Stimulated activated CD4-positive, alpha-beta T cell treated with anti-CD3 and anti-CD28 coated beads, Interleukin-1b, Interleukin-23, amount 100 ng/mL, for 24 hours (primary cell): ENCODE results near the gene CKB.
A peak's percentile ranks its signal among the peaks of the same experiment; 100 is the strongest.
"Not testable (repeated sequence)": the region's sequence is repeated elsewhere in the genome, so short reads cannot be mapped to it uniquely, and the experiment has no call there.

ENCODE experiments used
- DNase-seq, 4 experiments: peaks; one replicate each; pipeline ENCODE4 v3.0.0-alpha.2; 2020; ENCODE audit warnings: low read depth in 4 of 4, low spot score in 1 of 4

CKB gene

DNA sequence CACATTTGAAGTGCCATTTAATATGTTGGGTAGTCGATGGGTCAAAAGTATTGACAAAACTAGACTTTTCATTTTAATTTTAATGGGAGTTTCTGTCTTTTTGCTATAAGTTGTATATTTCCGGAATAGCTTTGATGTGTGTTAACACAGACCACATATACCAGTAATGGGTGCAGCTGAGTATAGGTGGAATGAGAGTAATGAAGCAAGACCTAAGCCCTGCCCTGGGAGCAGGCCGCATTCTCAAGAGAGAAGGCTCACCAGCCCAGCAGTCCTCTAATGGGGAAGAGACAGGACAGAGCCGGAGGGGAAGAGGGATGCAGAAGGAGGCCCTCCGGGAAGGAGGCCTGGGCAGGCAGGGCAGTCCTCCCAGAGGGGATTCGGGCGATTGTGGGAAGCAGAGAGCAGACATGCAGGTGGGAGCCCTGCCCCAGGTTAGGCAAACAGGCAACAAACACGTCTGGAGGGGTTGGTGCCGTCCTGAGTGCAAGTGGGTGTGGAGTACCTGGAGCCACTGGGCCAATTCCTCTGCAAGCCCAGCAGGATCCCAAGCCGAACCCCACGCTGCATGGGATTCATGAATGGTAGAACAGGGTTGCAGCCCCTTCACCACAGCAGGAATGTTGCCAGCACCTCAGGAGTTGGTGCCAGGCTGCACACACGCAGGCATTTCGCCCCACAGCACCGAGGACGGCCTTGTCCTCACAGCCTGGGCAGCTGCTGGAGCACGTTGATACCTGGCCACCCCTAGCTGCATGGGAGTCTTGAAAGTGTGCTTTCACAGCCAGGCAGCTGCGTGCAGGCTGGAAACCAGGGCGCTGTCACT lies 7.8 kb downstream of the CKB start:
- no peak for DNase-seq

DNA sequence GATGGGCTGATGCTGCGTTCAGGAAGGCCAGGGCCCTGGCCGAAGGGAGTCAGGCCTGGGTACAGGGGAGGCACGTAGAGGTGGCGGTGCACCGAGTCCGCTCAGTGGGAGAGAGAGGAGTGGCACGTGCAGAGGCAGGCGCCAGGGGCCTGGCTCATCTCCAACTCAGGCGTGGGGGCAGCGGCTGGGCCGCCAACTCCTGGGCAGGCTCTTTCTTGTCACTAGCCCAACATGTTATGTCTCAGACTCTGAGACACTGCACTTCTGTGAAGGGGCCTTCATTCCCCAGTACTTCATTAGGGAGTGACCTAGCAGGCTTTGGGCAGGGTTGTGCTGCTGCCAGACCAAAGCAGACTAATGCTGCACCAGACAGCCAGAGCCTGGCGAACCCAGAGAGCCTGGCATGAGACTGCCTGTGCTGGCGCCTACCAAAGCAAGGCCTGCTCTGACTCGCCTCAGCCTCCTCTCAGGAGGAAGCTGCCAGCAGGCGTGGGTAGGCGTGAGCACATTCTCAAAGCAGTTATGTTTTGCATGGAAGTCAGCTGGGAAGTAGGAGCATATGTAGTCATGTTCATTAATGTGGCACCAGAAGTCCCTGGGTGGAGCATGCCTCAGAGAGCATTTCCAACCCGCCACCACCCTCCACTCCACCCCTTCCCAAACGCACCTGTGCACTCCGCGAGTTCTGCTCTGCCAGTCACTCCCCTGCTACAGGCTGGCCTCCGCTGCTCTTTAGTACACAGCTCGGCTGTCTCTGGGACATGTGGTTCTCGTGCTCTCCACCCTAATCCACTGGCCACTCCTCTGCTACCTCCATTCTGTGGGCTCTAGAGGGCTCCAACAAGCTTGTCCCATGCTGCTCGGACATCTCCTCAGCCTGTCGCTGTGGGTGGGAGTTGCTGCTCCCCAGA lies 9.7 kb downstream of the CKB start:
- no peak for DNase-seq

DNA sequence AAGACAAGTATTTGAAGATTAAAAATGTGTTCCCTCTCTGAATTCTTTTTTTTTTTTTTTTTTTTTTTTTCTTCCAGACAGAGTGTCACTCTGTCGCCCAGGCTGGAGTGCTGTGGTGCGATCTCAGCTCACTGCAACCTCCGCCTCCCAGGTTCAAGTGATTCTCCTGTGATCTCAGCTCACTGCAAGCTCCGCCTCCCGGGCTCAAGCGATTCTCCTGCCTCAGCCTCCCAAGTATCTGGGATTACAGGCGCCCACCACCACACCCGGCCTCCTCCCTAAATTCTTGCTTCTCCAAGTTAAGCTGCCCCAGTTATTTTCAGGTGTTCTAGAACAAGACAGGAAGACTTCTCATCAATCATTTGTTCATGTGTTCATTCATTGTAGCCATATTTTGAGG lies 10.4 kb downstream of the CKB start:
- DNase-seq, result not testable (repeated sequence)

DNA sequence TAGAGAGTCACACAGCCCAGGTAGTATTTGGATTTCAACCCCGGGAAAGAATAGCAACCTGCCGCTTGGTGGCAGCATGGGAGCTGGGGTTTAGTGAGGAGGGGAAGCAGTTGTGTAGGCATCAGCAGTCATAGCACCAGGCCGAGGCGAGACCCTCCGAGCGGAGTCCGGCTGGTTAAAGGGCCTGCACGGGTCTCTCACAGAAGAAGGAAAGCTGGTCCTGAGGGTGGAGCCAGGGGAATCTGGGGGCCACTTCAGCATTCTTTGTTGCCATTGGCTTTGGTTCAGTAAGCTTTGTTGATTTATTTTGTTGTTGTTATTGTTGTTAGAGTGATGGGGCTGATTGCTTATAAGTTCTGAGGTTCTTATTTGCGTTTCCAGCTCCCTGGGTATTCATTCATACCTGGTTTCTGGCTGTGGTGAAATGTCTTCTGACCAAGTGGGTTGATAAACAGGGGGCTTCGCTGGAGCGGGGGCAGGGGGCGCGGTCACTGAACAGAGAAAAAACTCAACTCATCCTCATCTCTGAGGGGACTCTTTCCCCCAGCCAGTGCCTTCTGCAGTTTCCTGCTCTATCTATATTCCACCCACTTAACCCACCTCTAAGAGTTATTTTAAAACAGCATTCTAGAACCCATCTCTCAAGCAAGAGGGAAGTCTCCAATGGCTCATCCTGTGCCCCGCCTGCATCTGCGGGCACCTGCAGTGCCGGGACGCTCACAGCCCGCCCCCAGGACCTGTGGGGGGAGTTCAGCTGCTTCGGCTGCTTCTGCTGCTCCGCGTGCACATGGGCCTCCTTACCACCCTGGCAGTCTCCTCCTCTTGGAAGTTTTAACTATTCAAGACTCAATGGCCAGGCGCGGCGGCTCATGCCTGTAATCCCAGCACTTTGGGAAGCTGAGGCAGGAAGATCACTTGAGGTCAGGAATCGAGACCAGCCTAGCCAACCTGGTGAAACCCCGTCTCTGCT lies 11.6 kb downstream of the CKB start:
- DNase-seq, result no peak

DNA sequence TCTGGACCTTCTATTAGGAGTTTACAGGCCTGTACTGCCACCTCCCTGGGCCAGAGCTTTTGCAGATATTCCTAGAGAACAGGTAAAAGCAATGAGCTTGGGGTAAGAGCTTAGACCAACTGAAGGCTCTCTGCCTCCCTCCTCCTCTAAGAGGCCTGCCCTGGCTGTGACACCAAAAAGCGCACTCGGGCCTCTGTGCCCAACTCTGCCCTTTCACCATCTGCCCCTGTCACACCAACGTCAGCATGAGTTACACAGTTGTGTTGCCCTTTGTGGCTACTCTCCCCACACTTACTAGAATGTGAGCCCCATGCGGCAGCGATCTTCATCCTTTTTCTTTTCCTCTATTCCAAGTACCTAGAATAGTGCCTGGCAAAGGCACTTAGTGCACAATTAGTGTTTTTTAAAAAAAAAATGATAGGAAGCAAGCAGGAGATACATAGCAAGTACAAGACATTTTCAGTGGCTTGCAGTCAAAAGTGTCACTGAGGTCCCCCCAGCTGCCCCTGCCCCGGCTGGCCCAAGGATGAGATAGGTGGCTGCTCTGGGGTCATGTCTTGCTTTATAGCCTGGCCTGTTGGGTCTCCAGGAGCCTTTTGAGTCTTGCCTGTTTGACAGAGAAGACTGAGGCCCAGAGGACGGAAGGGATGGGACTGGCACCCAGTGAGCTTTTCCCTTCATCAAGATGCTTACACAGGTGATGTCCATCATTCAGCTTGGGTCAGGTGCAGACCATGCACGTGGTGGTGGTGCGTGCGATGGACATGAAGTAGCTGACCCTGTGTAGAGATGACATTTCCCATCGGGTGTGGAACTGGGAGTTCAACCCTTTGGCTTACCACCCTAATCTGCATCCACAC lies 12.5 kb downstream of the CKB start:
- DNase-seq, result no peak

DNA sequence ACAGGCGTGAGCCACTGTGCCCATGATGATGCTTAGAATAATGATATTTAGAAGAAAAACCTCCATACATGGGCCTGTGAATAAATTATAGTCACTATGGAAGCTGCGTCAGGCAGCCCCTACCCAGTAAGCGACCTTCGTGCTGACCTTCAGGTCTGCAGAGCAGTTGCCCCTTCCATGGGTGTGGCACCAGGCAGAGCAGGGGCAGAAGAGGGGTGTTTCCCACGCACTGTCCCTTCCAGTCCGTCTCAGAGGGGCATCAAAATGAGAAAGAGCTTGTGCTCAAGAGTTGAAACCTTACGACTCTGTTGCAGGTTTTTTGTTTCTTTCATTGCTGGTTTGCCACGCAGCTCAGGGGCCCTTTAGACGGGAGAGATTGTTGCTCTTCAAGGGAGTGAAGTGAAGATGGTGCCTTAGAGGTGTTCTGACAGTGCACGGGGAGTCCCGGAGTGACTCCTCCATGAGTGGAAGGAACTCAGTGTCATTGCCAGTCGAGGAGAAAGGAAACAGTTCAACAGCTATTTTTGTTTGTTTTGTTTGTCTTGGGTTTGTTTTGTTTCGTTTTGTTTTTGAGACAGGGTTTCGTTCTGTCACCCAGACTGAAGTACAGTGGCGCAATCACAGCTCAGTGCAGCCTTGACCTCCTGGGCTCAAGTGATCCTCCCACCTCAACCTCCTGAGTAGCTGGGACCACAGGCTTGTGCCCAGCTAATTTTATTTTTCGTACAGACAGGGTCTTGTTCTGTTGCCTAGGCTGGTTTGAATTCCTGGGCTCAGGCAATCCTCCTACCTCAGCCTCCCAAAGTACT lies 13.9 kb downstream of the CKB start:
- DNase-seq, result no peak

DNA sequence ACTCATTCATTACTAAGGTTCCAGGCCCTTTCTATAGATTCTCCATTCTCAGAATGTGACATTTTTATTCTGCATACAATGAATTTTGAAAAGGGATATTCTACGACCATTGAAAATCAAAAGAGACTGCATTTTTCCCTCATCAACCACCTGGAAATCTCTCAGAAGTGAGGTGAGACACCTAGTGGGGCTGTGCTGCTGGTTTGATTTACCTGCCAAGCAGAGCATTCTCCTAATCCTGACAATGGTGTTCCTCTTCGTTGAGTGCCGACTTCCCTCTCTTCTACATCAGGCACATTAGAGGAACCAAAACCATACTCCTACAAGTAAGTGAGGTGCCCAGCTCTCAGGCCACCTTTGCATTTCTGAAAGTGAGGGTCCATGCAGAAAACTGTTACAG lies 14.9 kb downstream of the CKB start:
- DNase-seq, result no peak

DNA sequence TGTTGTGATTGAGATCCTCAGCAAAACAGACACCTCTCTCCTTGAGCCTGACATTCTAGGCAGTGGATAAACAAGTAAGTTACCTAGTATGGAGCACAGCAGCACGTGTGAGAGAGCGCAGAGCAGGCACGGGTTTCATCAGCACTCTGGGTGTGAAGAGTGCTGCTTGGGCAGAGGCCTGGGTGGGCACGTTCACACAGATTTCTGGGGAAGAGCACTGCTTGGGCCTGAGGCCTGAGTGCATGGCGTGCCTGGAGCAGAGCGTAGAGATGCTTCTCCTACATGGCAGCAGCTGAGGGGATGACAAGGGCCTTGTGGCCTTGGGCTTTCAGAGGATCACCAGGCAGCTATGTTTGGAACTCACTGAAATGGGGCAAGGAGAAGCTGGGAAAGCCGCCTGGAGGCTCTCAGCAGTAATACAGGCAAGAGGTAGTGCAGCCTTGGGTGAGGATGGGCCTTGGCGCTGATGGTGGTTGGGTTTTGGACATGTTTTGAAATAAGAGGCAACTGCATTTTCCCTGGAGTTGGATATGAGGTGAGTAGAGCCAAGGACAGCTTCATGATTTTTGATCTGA lies 17.6 kb downstream of the CKB start:
- no peak for DNase-seq

DNA sequence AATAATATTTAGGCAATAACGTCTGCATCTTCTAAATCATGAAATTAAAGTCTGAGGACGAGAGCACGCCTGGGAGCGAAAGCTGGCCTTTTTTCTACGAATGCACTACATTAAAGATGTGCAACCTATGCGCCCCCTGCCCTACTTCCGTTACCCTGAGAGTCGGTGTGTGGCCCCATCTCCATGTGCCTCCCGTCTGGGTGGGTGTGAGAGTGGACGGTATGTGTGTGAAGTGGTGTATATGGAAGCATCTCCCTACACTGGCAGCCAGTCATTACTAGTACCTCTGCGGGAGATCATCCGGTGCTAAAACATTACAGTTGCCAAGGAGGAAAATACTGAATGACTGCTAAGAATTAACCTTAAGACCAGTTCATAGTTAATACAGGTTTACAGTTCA lies 19.3 kb downstream of the CKB start:
- DNase-seq, result no peak

DNA sequence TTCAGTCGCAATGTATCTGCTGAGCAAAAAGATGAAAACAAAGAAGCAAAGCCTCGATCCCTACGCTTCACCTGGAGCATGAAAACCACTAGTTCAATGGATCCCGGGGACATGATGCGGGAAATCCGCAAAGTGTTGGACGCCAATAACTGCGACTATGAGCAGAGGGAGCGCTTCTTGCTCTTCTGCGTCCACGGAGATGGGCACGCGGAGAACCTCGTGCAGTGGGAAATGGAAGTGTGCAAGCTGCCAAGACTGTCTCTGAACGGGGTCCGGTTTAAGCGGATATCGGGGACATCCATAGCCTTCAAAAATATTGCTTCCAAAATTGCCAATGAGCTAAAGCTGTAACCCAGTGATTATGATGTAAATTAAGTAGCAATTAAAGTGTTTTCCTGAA lies 19.8 kb downstream of the CKB start:
- no peak for DNase-seq

DNA sequence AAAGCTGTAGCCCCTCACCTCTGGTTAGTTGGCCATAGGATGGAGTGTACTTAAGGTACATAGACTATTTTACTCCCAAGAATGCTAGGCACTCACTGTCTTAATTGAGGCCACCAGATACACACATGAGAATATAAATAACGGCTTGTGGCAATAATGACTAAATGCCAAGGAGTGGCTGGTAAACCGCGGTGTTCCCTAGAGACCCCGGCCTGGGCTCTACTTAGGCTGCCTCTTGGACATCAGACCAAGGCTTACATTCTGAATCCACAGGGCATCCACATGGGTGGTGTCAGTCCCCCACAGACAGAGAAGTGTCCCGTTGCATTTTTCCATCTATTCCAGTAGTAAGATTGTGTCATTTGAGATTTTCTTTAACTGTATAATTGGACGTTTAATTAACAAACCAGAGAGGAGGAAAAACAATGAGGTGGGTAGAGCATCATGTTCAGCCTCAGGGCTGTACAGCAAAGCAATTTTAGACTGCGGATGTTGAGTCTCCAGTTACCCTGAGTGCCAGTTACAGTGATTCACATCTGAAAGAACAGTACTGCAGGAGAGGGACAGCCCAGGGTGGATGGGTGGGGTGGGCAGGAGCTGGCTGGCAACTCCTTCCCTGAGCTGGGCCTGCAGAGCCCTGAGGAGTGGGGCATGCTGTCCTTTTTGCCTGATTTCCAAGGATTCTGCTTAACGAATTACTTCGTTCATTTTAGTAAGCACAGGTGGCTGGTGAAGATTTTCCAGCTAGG lies 20.5 kb downstream of the CKB start:
- DNase-seq, result no peak

DNA sequence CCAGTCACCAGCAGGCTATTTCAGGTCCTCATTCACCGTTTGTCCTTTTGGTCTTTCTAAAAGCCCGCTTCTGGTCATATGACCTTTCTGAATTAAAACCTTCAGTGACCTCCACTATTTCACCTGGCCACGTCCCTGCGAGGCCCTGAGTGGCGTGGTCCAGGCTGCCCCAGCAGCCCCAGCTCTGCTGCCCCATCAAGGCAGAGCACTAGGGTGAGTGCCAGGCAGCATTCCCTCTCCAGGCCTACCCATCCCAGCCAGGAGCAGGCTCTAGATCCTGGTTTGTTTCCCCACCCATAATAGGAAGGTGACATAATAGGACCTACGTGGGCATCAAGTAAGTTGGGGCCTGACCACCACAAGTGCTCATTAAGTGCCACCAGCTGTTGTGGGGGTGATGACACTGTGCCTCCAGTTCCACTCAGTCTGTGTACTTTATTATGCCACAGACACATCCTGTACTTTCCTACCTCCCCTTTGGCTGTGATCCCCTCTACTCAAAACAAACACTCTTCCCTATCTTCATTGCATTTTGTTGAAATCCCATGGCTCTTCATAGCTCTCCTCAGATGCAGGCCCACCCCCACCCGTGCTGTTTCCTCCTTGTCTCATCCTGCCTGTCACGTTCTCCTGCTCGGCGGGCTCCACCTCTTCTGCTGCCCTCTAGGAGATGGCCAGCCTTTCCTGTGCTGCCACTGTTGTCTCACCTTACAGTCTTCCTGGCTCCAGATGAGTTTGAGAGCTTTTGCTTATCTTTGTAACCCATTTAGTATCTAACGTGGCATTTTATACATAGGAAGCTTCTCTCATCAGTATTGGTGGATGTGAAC lies 21.4 kb downstream of the CKB start:
- DNase-seq, result no peak

DNA sequence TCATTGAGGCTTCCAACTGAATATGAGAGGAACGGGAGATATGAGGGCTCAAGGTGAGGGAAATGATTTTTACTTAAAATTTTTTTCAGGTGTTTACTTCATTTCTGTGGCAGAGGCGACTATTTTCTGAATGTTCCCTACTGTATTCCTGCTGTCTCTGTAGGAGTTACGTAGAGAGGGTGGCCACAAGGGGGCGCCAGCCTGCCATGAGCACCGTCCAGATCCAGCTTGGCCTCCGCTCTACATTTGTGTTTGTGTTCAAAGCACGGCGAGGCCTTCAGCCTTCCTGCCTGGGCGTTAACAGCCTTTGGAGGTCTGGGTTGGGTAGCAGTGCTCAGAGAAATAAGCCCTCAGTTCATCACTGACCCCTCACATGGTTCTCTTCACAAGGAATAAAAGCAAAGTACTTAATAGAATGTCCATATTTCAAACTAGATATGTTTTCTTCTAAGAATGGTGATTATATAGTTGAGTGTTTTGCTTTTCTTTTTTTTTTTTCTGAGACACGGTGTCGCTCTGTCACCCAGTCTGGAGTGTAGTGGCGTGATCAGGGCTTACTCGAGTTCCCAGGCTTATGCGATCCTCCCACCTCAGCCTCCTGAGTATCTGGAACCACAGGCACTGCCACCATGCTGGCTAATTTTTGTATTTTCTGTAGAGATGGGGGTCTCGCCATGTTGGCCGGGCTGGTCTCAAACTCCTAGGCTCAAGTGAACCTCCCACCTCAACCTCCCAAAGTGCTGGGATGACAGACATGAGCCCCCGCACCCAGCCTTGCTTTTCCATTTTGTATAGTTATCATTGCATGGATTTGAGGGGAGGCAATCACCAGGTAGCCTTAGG lies 22.3 kb downstream of the CKB start:
- peak; percentile 70 to 75 (median 72) for DNase-seq

DNA sequence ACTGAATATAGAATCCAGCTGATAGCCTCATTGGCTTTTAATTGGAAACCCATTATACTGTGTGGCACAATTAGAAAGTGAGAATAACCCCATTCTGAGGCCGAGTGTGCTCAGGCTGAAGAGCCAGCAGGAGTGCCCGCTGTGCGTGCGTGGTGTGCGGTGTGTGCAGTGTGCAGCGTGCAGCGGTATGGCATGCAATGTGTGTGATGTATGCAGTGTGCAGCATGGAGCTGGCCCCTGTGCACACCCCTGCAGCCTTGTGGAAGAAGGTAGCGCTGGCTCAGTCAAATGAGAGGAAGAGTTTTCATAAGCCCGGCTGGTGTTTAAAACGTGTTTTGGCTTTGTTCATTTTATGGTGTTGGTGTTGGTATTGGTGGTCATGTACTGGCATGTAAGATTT lies 22.9 kb downstream of the CKB start:
- DNase-seq, result no peak

DNA sequence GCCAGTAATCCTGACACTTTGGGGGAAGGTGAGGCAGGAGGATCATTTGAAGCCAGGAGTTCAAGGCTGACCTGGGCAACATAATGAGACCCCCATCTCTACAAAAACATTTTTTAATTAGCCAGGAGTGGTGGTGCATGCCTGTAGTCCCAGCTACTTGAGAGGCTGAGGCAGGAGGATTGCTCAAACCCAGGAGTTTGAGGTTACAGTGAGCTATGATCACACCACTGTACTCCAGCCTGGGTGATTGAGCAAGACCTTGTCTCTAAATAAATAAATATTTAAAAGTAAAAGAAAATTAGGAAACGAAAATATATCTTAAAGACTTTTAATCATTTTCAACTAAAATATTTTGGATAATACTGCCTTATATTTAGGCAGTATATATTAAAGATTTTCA lies 25.9 kb downstream of the CKB start:
- DNase-seq, result no peak

DNA sequence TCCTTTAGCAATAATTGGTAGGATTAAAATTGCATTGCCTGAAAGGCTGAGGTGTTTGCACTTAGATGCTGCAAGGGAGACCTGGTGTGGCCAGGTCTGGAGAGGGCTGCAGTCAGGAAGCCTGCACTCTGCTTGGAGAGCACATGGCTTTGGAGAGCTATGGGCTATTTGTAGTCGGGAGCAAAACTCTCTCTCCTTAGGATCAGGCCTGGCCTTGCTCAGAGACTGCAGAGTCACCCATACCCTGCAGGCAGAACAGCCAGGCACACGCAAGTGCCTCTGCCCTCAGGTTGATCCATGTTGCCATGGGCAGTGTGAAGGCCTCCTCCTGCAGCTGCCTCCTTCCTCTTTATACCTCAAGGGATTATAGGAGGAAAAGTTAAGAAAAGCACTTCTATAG lies 26.8 kb downstream of the CKB start:
- no peak for DNase-seq
